DMS79 treated with DMSO at 0.1 percent for 48 hours (cell line): ENCODE results near the gene NIPAL3.

ENCODE experiments used
- DNase-seq: peaks from one replicate; lab custom pipeline; 2025; lab: John Stamatoyannopoulos, UW

NIPAL3 gene

GRCh38 chr1:24391882-24392603, 23.6 kb upstream of the NIPAL3 start:
- peak; percentile 72 for DNase-seq

- DNase-seq, result no peak
These were observed 23.0 kb upstream of the NIPAL3 start for GRCh38 chr1:24392604-24392946.

- no peak for DNase-seq
These were observed 22.5 kb upstream of the NIPAL3 start for GRCh38 chr1:24392982-24393650.

GRCh38 chr1:24393892-24394291, 21.7 kb upstream of the NIPAL3 start:
- DNase-seq, result no peak

GRCh38 chr1:24400065-24400464, 15.5 kb upstream of the NIPAL3 start:
- DNase-seq, result no peak

GRCh38 chr1:24403806-24404205, 11.8 kb upstream of the NIPAL3 start:
- DNase-seq, result no peak

GRCh38 chr1:24406788-24407187, 8.8 kb upstream of the NIPAL3 start:
- DNase-seq, result no peak

- no peak for DNase-seq
These were observed 6.1 kb upstream of the NIPAL3 start for GRCh38 chr1:24409535-24409934.

GRCh38 chr1:24410750-24411149, 4.9 kb upstream of the NIPAL3 start:
- no peak for DNase-seq

GRCh38 chr1:24411963-24412362, 3.6 kb upstream of the NIPAL3 start:
- DNase-seq, result no peak

GRCh38 chr1:24412408-24412807, 3.2 kb upstream of the NIPAL3 start:
- DNase-seq, result no peak

- DNase-seq, result peak; percentile 89
These were observed 2.0 kb upstream of the NIPAL3 start, which contains the start of gene STPG1 for GRCh38 chr1:24413350-24414163. Gene STPG1, minus strand, starts transcription at chr1:24413782. Its CDS starts 12,394 bp downstream, at chr1:24401388.

GRCh38 chr1:24414775-24415333, 748 bp upstream of the NIPAL3 start:
- DNase-seq, result no peak

- peak; percentile 60 for DNase-seq
These were observed 486 bp downstream of the NIPAL3 start for GRCh38 chr1:24415910-24416665.

GRCh38 chr1:24416666-24417391, 1.2 kb downstream of the NIPAL3 start:
- DNase-seq, result peak; percentile 83

GRCh38 chr1:24417681-24418080, 2.1 kb downstream of the NIPAL3 start:
- peak; percentile 57 for DNase-seq

GRCh38 chr1:24418898-24419628, 3.5 kb downstream of the NIPAL3 start:
- DNase-seq, result peak; percentile 98

GRCh38 chr1:24420547-24420946, 4.9 kb downstream of the NIPAL3 start:
- no peak for DNase-seq

- no peak for DNase-seq
These were observed 5.9 kb downstream of the NIPAL3 start for GRCh38 chr1:24421502-24421901.

- no peak for DNase-seq
These were observed 8.6 kb downstream of the NIPAL3 start for GRCh38 chr1:24424207-24424606.
